H1 (cell line): Measurements from ENCODE around the gene AOAH. TPM values are rescaled to one million over a fixed set of nuclear protein-coding genes. Genes with fewer than 3 reads are reported as not detected.

Experiments
- CEBPB ChIP-seq: IDR thresholded peaks from 2 replicates; pipeline ENCODE4 v1.6.1; 2012; ENCODE audit warnings: low read depth, low read length
- KDM5A ChIP-seq: fragments of 200-600 bp; IDR thresholded peaks from 2 replicates; pipeline ENCODE4 v1.7.1; 2012; ENCODE audit warnings: mild to moderate bottlenecking, low read length, inconsistent platforms, mixed read lengths
- RBBP5 ChIP-seq: IDR thresholded peaks from 2 replicates; pipeline ENCODE4 v1.7.1; 2012; ENCODE audit warnings: low read depth, mild to moderate bottlenecking, inconsistent platforms, low read length, moderate library complexity, borderline replicate concordance
- RFX5 ChIP-seq: IDR thresholded peaks from 2 replicates; pipeline ENCODE4 v1.6.1; 2011; ENCODE audit warnings: low read depth, low read length, improper control_type of control experiment, borderline replicate concordance
- SAP30 ChIP-seq: fragments of 300-600 bp; sonication (generic); IDR thresholded peaks from 2 replicates; pipeline ENCODE4 v1.7.1; 2012; ENCODE audit warnings: low read length, moderate library complexity, mild to moderate bottlenecking, inconsistent platforms; ENCODE audit not compliant: insufficient read depth, insufficient replicate concordance
- SP2 ChIP-seq: IDR thresholded peaks from 2 replicates; pipeline ENCODE4 v1.6.1; 2012; ENCODE audit warnings: mild to moderate bottlenecking, low read length, inconsistent platforms
- TAF1 ChIP-seq: IDR thresholded peaks from 2 replicates; pipeline ENCODE4 v1.6.1; 2011; ENCODE audit warnings: mild to moderate bottlenecking, low read depth, low read length
- polyA plus RNA-seq, 7 experiments: library from polyadenylated mRNA; depleted of rRNA in 3 of 7; stranded (reverse) in 5 of 7; unstranded in 2 of 7; fragments of >200 nt in 5 of 7; fragments of 200-250 nt in 2 of 7; gene quantifications; 1 replicate in 5 of 7; 2 replicates in 1 of 7; 4 replicates in 1 of 7; pipeline versions ENCODE4 v1.2.1 to v1.2.3, GENCODE V29; 2011 to 2013; ENCODE audit warnings: missing spikeins in 2 of 7, mixed read lengths in 2 of 7
- total RNA-seq: library from RNA; stranded (reverse); fragmentation: NEBNext Ultra II Directional; extraction: Animal tissue kit (Norgen Biotek cat#: 25700); gene quantifications from 2 replicates; pipeline ENCODE4 v1.2.1, GENCODE V29; 2021
- TF ChIP-seq, protein P1 (sequence below): fragments of 300-600 bp; sonication (generic); IDR thresholded peaks from 2 replicates; pipeline ENCODE4 v1.7.1; 2012; ENCODE audit warnings: low read length, moderate library complexity, mild to moderate bottlenecking, inconsistent platforms; ENCODE audit not compliant: insufficient replicate concordance
- TF ChIP-seq, protein P2 (sequence below): IDR thresholded peaks from 2 replicates; pipeline ENCODE4 v1.6.1; 2012; ENCODE audit warnings: inconsistent platforms
- TF ChIP-seq, protein P3 (sequence below): IDR thresholded peaks from 2 replicates; pipeline ENCODE4 v1.6.1; 2012; ENCODE audit warnings: low read length, inconsistent platforms

Gene AOAH
- total and polyA plus RNA-seq, 2 of the 8 experiments (the other 6 are each of a cell fraction or from before 2014, with no cell fraction given): 0.08 TPM; not detected in 1

DNA sequence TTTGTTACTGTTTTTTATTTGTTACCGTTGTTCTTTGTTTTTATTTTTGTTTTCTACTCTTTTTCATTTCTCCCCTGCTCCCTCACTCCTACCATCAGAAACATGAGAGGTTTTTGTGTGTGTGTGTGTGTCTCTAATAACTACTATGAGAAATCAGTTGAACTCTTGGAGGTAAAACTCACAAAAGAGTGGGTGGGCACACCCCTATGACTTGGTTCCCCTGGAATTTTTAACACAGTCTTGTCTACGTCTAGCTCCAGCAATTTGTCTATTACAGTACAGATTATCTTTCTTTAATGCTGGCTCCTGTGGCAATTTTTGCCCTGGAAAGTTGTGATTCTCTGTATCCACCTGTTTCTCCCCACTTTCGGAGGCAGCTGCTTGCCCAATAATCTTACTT, 56.2 kb downstream of the AOAH start (continued):
- TF ChIP-seq, protein P1, sequence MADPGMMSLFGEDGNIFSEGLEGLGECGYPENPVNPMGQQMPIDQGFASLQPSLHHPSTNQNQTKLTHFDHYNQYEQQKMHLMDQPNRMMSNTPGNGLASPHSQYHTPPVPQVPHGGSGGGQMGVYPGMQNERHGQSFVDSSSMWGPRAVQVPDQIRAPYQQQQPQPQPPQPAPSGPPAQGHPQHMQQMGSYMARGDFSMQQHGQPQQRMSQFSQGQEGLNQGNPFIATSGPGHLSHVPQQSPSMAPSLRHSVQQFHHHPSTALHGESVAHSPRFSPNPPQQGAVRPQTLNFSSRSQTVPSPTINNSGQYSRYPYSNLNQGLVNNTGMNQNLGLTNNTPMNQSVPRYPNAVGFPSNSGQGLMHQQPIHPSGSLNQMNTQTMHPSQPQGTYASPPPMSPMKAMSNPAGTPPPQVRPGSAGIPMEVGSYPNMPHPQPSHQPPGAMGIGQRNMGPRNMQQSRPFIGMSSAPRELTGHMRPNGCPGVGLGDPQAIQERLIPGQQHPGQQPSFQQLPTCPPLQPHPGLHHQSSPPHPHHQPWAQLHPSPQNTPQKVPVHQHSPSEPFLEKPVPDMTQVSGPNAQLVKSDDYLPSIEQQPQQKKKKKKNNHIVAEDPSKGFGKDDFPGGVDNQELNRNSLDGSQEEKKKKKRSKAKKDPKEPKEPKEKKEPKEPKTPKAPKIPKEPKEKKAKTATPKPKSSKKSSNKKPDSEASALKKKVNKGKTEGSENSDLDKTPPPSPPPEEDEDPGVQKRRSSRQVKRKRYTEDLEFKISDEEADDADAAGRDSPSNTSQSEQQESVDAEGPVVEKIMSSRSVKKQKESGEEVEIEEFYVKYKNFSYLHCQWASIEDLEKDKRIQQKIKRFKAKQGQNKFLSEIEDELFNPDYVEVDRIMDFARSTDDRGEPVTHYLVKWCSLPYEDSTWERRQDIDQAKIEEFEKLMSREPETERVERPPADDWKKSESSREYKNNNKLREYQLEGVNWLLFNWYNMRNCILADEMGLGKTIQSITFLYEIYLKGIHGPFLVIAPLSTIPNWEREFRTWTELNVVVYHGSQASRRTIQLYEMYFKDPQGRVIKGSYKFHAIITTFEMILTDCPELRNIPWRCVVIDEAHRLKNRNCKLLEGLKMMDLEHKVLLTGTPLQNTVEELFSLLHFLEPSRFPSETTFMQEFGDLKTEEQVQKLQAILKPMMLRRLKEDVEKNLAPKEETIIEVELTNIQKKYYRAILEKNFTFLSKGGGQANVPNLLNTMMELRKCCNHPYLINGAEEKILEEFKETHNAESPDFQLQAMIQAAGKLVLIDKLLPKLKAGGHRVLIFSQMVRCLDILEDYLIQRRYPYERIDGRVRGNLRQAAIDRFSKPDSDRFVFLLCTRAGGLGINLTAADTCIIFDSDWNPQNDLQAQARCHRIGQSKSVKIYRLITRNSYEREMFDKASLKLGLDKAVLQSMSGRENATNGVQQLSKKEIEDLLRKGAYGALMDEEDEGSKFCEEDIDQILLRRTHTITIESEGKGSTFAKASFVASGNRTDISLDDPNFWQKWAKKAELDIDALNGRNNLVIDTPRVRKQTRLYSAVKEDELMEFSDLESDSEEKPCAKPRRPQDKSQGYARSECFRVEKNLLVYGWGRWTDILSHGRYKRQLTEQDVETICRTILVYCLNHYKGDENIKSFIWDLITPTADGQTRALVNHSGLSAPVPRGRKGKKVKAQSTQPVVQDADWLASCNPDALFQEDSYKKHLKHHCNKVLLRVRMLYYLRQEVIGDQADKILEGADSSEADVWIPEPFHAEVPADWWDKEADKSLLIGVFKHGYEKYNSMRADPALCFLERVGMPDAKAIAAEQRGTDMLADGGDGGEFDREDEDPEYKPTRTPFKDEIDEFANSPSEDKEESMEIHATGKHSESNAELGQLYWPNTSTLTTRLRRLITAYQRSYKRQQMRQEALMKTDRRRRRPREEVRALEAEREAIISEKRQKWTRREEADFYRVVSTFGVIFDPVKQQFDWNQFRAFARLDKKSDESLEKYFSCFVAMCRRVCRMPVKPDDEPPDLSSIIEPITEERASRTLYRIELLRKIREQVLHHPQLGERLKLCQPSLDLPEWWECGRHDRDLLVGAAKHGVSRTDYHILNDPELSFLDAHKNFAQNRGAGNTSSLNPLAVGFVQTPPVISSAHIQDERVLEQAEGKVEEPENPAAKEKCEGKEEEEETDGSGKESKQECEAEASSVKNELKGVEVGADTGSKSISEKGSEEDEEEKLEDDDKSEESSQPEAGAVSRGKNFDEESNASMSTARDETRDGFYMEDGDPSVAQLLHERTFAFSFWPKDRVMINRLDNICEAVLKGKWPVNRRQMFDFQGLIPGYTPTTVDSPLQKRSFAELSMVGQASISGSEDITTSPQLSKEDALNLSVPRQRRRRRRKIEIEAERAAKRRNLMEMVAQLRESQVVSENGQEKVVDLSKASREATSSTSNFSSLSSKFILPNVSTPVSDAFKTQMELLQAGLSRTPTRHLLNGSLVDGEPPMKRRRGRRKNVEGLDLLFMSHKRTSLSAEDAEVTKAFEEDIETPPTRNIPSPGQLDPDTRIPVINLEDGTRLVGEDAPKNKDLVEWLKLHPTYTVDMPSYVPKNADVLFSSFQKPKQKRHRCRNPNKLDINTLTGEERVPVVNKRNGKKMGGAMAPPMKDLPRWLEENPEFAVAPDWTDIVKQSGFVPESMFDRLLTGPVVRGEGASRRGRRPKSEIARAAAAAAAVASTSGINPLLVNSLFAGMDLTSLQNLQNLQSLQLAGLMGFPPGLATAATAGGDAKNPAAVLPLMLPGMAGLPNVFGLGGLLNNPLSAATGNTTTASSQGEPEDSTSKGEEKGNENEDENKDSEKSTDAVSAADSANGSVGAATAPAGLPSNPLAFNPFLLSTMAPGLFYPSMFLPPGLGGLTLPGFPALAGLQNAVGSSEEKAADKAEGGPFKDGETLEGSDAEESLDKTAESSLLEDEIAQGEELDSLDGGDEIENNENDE: no peak
- TF ChIP-seq RFX5: no peak
- TF ChIP-seq TAF1: no peak
- TF ChIP-seq SAP30: no peak
- TF ChIP-seq, protein P2, sequence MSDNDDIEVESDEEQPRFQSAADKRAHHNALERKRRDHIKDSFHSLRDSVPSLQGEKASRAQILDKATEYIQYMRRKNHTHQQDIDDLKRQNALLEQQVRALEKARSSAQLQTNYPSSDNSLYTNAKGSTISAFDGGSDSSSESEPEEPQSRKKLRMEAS: no peak
- TF ChIP-seq RBBP5: no peak
- no peak for TF ChIP-seq CEBPB
- no peak for TF ChIP-seq SP2
- TF ChIP-seq, protein P3, sequence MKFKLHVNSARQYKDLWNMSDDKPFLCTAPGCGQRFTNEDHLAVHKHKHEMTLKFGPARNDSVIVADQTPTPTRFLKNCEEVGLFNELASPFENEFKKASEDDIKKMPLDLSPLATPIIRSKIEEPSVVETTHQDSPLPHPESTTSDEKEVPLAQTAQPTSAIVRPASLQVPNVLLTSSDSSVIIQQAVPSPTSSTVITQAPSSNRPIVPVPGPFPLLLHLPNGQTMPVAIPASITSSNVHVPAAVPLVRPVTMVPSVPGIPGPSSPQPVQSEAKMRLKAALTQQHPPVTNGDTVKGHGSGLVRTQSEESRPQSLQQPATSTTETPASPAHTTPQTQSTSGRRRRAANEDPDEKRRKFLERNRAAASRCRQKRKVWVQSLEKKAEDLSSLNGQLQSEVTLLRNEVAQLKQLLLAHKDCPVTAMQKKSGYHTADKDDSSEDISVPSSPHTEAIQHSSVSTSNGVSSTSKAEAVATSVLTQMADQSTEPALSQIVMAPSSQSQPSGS: no peak
- TF ChIP-seq KDM5A: no peak
